Gastroesophageal sphincter (tissue), 4 donors: ENCODE measurements around the gene SLCO3A1. TPM values are rescaled to one million over a fixed set of nuclear protein-coding genes. Genes with fewer than 3 reads are reported as not detected.

Source experiments
- ATAC-seq: fragments of 150-250 bp; one replicate; pipeline ENCODE4 v1.9.1; 2016; ENCODE audit warnings: mild to moderate bottlenecking, moderate library complexity
- H3K27ac ChIP-seq, 4 donors: fragments of 200-600 bp; sonication (generic) in 3 of 4; 1 replicate in 3 of 4; 2 replicates in 1 of 4; pipeline ENCODE4 v1.5.1; 2016 to 2019
- H3K27me3 ChIP-seq: fragments of 200-600 bp; sonication (generic); one replicate; pipeline ENCODE4 v1.5.1; 2019
- H3K36me3 ChIP-seq, 2 donors: fragments of 200-600 bp; sonication (generic); one replicate each; pipeline ENCODE4 v1.5.1; 2019; ENCODE audit warnings: control low read depth in 1 of 2
- H3K4me1 ChIP-seq, 3 donors: fragments of 200-600 bp; sonication (generic); 1 replicate in 2 of 3; 2 replicates in 1 of 3; pipeline ENCODE4 v1.5.1; 2016 to 2019; ENCODE audit warnings: control low read depth in 2 of 3
- H3K4me3 ChIP-seq, 2 donors: fragments of 200-600 bp; sonication (generic); one replicate each; pipeline ENCODE4 v1.5.1; 2019; ENCODE audit warnings: mild to moderate bottlenecking in 1 of 2, moderate library complexity in 1 of 2
- H3K9me3 ChIP-seq, 3 donors: fragments of 200-600 bp; sonication (generic); one replicate each; pipeline ENCODE4 v1.5.1; 2017 to 2019; ENCODE audit warnings: control low read depth in 2 of 3
- EP300 ChIP-seq: sonication (generic); formaldehyde crosslinking; IDR thresholded peaks from one replicate; pipeline ENCODE4 v1.6.1; 2017; ENCODE audit warnings: antibody characterized with exemption, mild to moderate bottlenecking
- POLR2A ChIP-seq, 2 donors: fragments of 450-650 bp; IDR thresholded peaks; one replicate each; pipeline ENCODE4 v1.6.1; 2017; ENCODE audit warnings: antibody characterized with exemption in 2 of 2, mild to moderate bottlenecking in 2 of 2, moderate library complexity in 1 of 2
- POLR2AphosphoS5 ChIP-seq: sonication (generic); formaldehyde crosslinking; IDR thresholded peaks from one replicate; pipeline ENCODE4 v1.6.1; 2017; ENCODE audit warnings: antibody characterized with exemption
- WGBS, 2 donors: methylation state at CpG; one replicate each; pipeline ENCODE4 v1.1.5; 2018; ENCODE audit warnings: low coverage in 1 of 2; 5-methylcytosine and 5-hydroxymethylcytosine counted together
- total RNA-seq, 4 donors: library from RNA; depleted of rRNA; stranded (reverse); fragments of >200 nt; gene quantifications; one replicate each; pipeline ENCODE4 v1.1.0, GENCODE V29; 2016
- TF ChIP-seq, protein P1 (sequence below), 4 experiments: fragments of 200-600 bp in 2 of 4; fragments of 450-650 bp in 2 of 4; sonication (generic) in 1 of 4; IDR thresholded peaks; one replicate each; pipeline ENCODE4 v1.5.1; 2017 to 2019; ENCODE audit warnings: antibody characterized with exemption in 4 of 4, mild to moderate bottlenecking in 2 of 4, moderate library complexity in 2 of 4

Gene SLCO3A1
- total RNA-seq, 4 donors from 2014 or later: 10.1 to 14.4 (median 12.1) TPM

DNA sequence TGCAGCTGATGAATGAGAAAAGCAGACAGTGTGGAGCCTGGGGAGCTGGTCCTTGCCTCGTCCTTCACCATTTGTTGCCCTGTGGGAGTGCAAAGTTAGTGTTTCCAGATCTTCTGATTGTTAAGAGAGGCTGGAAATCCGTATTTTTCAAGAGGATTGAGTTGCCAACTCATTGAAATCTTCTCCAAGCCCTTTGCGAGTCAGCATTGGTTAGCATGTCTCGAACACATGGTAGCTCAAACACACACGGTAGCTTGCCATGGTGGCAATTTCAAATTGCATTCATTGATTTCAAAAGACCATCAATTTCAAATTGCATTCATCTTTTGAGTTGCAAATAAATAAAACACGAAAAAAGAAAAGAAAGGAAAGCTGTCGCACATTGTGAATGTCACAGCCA is 70.7 kb downstream of the SLCO3A1 start:
- TF ChIP-seq, protein P1, sequence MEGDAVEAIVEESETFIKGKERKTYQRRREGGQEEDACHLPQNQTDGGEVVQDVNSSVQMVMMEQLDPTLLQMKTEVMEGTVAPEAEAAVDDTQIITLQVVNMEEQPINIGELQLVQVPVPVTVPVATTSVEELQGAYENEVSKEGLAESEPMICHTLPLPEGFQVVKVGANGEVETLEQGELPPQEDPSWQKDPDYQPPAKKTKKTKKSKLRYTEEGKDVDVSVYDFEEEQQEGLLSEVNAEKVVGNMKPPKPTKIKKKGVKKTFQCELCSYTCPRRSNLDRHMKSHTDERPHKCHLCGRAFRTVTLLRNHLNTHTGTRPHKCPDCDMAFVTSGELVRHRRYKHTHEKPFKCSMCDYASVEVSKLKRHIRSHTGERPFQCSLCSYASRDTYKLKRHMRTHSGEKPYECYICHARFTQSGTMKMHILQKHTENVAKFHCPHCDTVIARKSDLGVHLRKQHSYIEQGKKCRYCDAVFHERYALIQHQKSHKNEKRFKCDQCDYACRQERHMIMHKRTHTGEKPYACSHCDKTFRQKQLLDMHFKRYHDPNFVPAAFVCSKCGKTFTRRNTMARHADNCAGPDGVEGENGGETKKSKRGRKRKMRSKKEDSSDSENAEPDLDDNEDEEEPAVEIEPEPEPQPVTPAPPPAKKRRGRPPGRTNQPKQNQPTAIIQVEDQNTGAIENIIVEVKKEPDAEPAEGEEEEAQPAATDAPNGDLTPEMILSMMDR (IDR thresholded peaks at IDR 0.05): no peak
- TF ChIP-seq POLR2A (IDR thresholded peaks at IDR 0.05): no peak
- no peak for TF ChIP-seq POLR2AphosphoS5
- no peak for TF ChIP-seq EP300
- WGBS, 2 donors: 60 to 93% methylated on average over 1 to 4 of the region's 7 CpGs
- H3K27ac ChIP-seq: no peak overlapping the region
- ATAC-seq: no peak
- peaks cover 0 to 72% (median 23%) of the 10 kb centered on the region in 3 donors for H3K4me1 ChIP-seq
- no peaks in the 10 kb centered on the region for H3K9me3 ChIP-seq
- H3K4me3 ChIP-seq: no peak overlapping the region
- no peaks in the 10 kb centered on the region for H3K27me3 ChIP-seq
- no peaks in the 10 kb centered on the region for H3K36me3 ChIP-seq

DNA sequence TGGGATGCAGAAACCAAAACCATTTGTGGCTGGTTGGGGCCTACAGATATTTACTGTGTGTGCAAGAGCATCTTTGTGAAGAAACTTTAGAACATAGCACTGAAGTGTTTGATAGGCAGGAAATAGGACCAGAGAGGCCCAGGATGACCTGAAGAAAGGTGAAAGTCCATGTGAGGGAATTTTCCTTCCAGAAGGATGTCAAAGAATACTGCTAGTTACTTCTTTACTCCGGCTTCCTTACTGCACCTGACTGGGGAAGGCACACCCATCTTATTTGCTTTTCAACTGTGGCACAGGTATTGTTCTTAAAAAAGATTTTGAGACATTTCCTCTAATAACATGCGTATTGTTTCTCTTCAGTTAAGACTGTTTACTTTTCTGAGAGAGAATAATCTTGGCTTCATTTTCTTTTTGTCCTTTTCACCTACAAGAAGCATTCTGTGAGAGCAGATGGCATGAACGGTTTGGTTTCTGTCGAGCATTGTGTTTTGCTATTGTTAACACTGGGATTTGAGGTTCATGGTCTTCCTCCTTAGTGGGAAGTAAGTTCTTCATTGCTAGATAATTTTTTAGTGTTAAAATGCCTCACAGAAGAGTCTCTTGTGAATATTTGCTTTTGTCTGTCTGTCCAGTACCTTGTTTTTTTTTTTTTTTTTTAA is 71.5 kb downstream of the SLCO3A1 start:
- H3K27me3 ChIP-seq: no peaks in the 10 kb centered on the region
- no peak for ATAC-seq
- WGBS, 2 donors: 62 to 80% methylated on average over 4 of the region's 4 CpGs
- H3K27ac ChIP-seq: peak overlapping the region in 3 of 4 donors; percentile 9 to 66 (median 49)
- H3K4me3 ChIP-seq: no peak overlapping the region
- TF ChIP-seq EP300 (no peak), POLR2A (IDR thresholded peaks at IDR 0.05) (no peak), POLR2AphosphoS5 (no peak)
- TF ChIP-seq, protein P1 (IDR thresholded peaks at IDR 0.05): no peak
- H3K36me3 ChIP-seq: no peaks in the 10 kb centered on the region
- H3K9me3 ChIP-seq: no peaks in the 10 kb centered on the region
- H3K4me1 ChIP-seq: peaks cover 0 to 80% (median 23%) of the 10 kb centered on the region in 3 donors

DNA sequence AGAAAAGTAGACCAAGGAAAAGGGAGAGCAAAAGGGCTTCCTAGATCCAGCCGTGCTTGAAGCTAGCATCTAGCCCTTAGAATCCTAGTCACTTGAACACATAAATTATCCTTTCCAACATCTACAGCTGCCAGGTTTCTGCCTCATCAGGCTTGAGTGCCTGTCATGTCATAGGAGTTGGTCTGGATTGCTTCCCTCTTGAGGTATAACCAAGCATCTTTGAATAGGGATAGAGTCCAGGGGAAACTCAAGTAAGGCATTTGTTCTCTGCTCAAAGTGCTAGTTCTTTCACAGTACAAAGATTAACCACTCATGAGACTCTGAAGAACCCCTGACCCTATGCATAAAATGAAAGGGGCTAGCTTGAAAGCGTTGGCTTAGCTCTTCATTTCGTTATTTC is 72.3 kb downstream of the SLCO3A1 start:
- peak overlapping the region; percentile 16 to 66 (median 48) for H3K27ac ChIP-seq
- TF ChIP-seq POLR2AphosphoS5 (no peak), POLR2A (IDR thresholded peaks at IDR 0.05) (no peak), EP300 (no peak)
- TF ChIP-seq, protein P1 (IDR thresholded peaks at IDR 0.05): no peak
- H3K9me3 ChIP-seq: no peaks in the 10 kb centered on the region
- peaks cover 0 to 81% (median 23%) of the 10 kb centered on the region in 3 donors for H3K4me1 ChIP-seq
- WGBS, 2 donors: 58 to 67% methylated on average over 3 of the region's 3 CpGs
- H3K36me3 ChIP-seq: no peaks in the 10 kb centered on the region
- no peaks in the 10 kb centered on the region for H3K27me3 ChIP-seq
- H3K4me3 ChIP-seq: no peak overlapping the region
- no peak for ATAC-seq

DNA sequence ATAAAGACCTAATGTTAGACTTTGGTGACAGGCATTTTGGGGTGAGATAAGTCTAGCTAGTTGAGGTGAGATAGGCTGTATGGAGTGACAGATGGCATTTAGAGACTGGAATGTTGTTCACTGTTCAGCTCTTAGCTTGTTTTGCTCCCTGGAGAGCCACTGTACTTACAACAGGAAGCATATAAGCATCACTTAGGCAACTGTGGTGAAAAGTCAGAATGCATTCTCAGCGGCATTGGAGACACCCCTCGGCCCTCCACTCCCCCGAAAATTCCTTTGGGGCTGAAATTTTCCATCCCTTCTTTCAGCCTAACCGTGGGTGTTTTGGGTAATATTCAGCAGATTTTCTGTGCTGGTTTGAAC is 73.4 kb downstream of the SLCO3A1 start:
- no peak overlapping the region for H3K4me3 ChIP-seq
- no peaks in the 10 kb centered on the region for H3K36me3 ChIP-seq
- peak; percentile 31 for ATAC-seq
- WGBS, 2 donors: 33% methylated on average over 4 of the region's 4 CpGs; no CpG with 5 or more reads in 1 of the 2 donors
- H3K27ac ChIP-seq: peak overlapping the region in 3 of 4 donors; percentile 47 to 66 (median 49)
- no peaks in the 10 kb centered on the region for H3K27me3 ChIP-seq
- peaks cover 0 to 71% (median 23%) of the 10 kb centered on the region in 3 donors for H3K4me1 ChIP-seq
- no peaks in the 10 kb centered on the region for H3K9me3 ChIP-seq
- TF ChIP-seq, protein P1 (IDR thresholded peaks at IDR 0.05): no peak
- no peak for TF ChIP-seq EP300
- TF ChIP-seq POLR2AphosphoS5: no peak
- no peak for TF ChIP-seq POLR2A (IDR thresholded peaks at IDR 0.05)

DNA sequence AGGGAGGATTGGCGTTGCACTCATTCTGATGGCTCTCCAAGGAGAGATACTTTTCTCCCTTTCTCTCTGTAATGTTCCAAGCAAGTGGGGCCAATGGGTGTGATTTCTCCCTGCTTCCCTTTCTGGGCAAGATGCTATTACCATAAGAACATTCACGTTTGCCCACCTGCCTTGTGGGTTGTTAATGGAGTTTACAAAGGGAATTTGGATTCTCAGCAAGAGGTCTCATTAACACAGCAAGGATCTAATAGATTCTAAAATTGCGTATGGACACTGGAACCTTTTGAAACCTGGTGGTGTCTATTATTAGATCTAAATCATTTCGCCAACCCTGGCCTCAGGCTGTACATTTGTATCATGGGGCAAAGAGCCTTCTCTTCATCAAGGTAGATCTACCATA is 74.1 kb downstream of the SLCO3A1 start:
- no peak for ATAC-seq
- Histone ChIP-seq H3K9me3 (no peaks in the 10 kb centered on the region), H3K27me3 (no peaks in the 10 kb centered on the region), H3K36me3 (no peaks in the 10 kb centered on the region), H3K4me3 (no peak overlapping the region), H3K27ac (peak overlapping the region in 3 of 4 donors; percentile 14 to 66 (median 49)), H3K4me1 (peaks cover 0 to 64% (median 23%) of the 10 kb centered on the region in 3 donors)
- 81 to 93% methylated on average over 3 to 4 of the region's 4 CpGs for WGBS, 2 donors
- no peak for TF ChIP-seq POLR2AphosphoS5
- TF ChIP-seq POLR2A (IDR thresholded peaks at IDR 0.05): no peak
- TF ChIP-seq, protein P1 (IDR thresholded peaks at IDR 0.05): no peak
- TF ChIP-seq EP300: no peak
